NK-92 (cell line): ENCODE measurements around the gene OR51V1.
"Not testable (repeated sequence)": the region's sequence is repeated elsewhere in the genome, so short reads cannot be mapped to it uniquely, and the experiment has no call there.

Source experiments
- DNase-seq: peaks from one replicate; lab custom pipeline; 2025; ENCODE audit not compliant: unreplicated experiment; lab: John Stamatoyannopoulos, UW

OR51V1 gene

GRCh38 chr11:5171856-5172255, 28.6 kb downstream of the OR51V1 start:
- DNase-seq, result no peak

GRCh38 chr11:5165898-5166297, 34.6 kb downstream of the OR51V1 start:
- not testable (repeated sequence) for DNase-seq

GRCh38 chr11:5164807-5165206, 35.7 kb downstream of the OR51V1 start:
- not testable (repeated sequence) for DNase-seq

- DNase-seq, result not testable (repeated sequence)
These were observed 39.4 kb downstream of the OR51V1 start for GRCh38 chr11:5161045-5161444.

DNA sequence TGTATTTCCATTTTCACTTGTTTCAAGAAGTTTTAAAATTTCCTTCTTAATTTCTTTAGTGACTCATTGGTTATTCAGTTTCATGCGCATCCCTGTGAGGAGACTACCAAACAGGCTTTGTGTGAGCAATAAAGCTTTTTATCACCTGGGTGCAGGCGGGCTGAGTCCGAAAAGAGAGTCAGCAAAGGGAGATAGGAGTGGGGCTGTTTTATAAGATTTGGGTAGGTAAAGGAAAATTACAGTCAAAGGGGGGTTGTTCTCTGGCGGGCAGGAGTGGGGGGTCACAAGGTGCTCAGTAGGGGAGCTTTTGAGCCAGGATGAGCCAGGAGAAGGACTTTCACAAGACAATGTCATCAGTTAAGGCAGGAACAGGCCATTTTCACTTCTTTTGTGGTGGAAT, 40.3 kb downstream of the OR51V1 start:
- not testable (repeated sequence) for DNase-seq

GRCh38 chr11:5159806-5160205, 40.7 kb downstream of the OR51V1 start:
- DNase-seq, result no peak

DNA sequence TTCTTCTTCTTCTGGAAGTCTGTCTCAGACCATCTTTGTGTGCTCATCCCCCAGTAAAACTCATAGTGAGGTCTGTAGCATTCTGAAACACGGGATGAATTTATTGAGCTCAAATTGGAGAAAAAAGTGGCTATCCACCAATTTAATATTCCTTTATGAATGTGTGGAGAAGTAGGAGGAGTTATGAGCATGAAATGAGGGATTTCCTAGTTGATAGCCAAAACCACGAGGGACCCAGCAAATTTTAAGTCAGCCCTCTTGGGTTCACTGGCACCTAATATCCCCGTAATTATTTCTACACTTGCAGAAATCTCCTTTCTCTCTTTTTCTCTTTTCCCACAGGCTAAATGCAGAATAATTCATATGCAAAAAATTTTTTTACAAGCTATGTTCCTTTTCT, 45.8 kb downstream of the OR51V1 start, which contains the start of gene OR52A1:
TSS of gene OR52A1 (minus strand) at position 101 of the 400 bp plus-strand sequence. CDS start 2,388 bp downstream, outside the sequence.
- DNase-seq, result no peak

- no peak for DNase-seq
These were observed 46.7 kb downstream of the OR51V1 start for GRCh38 chr11:5153574-5154431.

DNA sequence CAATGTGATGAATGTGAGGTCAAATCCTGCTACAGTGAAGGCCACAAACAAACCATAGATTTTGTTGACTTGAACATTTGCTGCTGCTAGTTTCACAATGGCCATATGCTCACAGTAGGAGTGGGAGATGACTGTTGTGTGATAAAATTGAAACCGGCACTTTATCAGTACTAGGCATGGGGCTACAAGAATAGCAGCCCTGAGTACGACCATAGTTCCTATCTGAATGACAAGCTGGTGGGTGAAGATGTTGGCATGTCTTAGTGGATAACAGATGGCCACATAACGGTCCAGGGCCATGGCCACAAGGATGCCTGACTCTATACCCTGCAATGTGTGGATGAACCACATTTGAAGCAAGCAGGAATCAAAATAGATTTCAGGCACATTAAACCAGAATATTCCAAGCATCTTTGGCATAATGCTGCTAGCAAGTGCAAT, 48.7 kb downstream of the OR51V1 start:
- DNase-seq, result no peak
